SK-N-SH treated with all-trans-retinoic acid at 6 μM for 48 hours (cell line): ENCODE data around the gene IL4R.
A peak's percentile ranks its signal among the peaks of the same experiment; 100 is the strongest.

Experiments used
- ATAC-seq: fragments of 200-7000 bp; cut with Tn5 transposase; 3 replicates; pipeline ENCODE4 v1.9.1; 2020; ENCODE audit warnings: mild to moderate bottlenecking, moderate library complexity
- ARNTL ChIP-seq: fragments of 450-650 bp; formaldehyde crosslinking; IDR thresholded peaks from 2 replicates; pipeline ENCODE4 v1.5.0; 2020; ENCODE audit warnings: low read depth, mild to moderate bottlenecking, moderate library complexity, borderline replicate concordance
- BACH2 ChIP-seq: fragments of 250-450 bp; sonication (Bioruptor Pico); IDR thresholded peaks from 2 replicates; pipeline ENCODE4 v1.9.0; 2021; ENCODE audit warnings: mild to moderate bottlenecking, borderline replicate concordance
- CREB5 ChIP-seq: fragments of 250-450 bp; sonication (Bioruptor Pico); IDR thresholded peaks from 2 replicates; pipeline ENCODE4 v1.5.1; 2020; ENCODE audit warnings: low read depth, mild to moderate bottlenecking, moderate library complexity
- CSRNP3 ChIP-seq: fragments of 250-450 bp; sonication (Bioruptor Pico); IDR thresholded peaks from 2 replicates; pipeline ENCODE4 v1.5.1; 2021; ENCODE audit warnings: mild to moderate bottlenecking, moderate library complexity
- ESRRG ChIP-seq: fragments of 250-450 bp; sonication (Bioruptor Pico); IDR thresholded peaks from 2 replicates; pipeline ENCODE4 v1.6.1; 2021; ENCODE audit warnings: mild to moderate bottlenecking
- GLIS3 ChIP-seq: fragments of 250-450 bp; sonication (Bioruptor Pico); IDR thresholded peaks from 2 replicates; pipeline ENCODE4 v1.5.0; 2020; ENCODE audit warnings: mild to moderate bottlenecking, moderate library complexity
- OSR1 ChIP-seq: fragments of 250-450 bp; sonication (Bioruptor Pico); IDR thresholded peaks from 2 replicates; pipeline ENCODE4 v1.8.0; 2022; ENCODE audit warnings: moderate library complexity, mild to moderate bottlenecking, inconsistent platforms
- POU6F1 ChIP-seq: fragments of 250-450 bp; sonication (Bioruptor Pico); IDR thresholded peaks from 2 replicates; pipeline ENCODE4 v1.8.0; 2021; ENCODE audit warnings: low read depth, mild to moderate bottlenecking, moderate library complexity, borderline replicate concordance
- PPARA ChIP-seq: fragments of 250-450 bp; sonication (Bioruptor Pico); IDR thresholded peaks from 2 replicates; pipeline ENCODE4 v1.5.0; 2020; ENCODE audit warnings: mild to moderate bottlenecking, borderline replicate concordance
- RARB ChIP-seq: fragments of 250-450 bp; sonication (Bioruptor Pico); IDR thresholded peaks from 2 replicates; pipeline ENCODE4 v1.8.0; 2021; ENCODE audit warnings: mild to moderate bottlenecking, moderate library complexity
- SNAI2 ChIP-seq: fragments of 250-450 bp; sonication (Bioruptor Pico); IDR thresholded peaks from 2 replicates; pipeline ENCODE4 v1.5.0; 2020; ENCODE audit warnings: mild to moderate bottlenecking, moderate library complexity
- TCF4 ChIP-seq: fragments of 250-450 bp; sonication (Bioruptor Pico); IDR thresholded peaks from 2 replicates; pipeline ENCODE4 v1.8.0; 2021; ENCODE audit warnings: mild to moderate bottlenecking, moderate library complexity, borderline replicate concordance
- TSHZ2 ChIP-seq: fragments of 250-450 bp; sonication (Bioruptor Pico); IDR thresholded peaks from 2 replicates; pipeline ENCODE4 v1.5.0; 2020; ENCODE audit warnings: mild to moderate bottlenecking, moderate library complexity
- ZFP3 ChIP-seq: fragments of 250-450 bp; sonication (Bioruptor Pico); IDR thresholded peaks from 2 replicates; pipeline ENCODE4 v1.5.0; 2020; ENCODE audit warnings: mild to moderate bottlenecking, moderate library complexity
- ZFP30 ChIP-seq: fragments of 450-650 bp; formaldehyde crosslinking; IDR thresholded peaks from 2 replicates; pipeline ENCODE4 v1.5.0; 2022; ENCODE audit warnings: mild to moderate bottlenecking, moderate library complexity
- ZNF565 ChIP-seq: fragments of 450-650 bp; formaldehyde crosslinking; conservative IDR thresholded peaks from 2 replicates; pipeline ENCODE4 v1.5.0; 2020; ENCODE audit warnings: low read depth, mild to moderate bottlenecking, moderate library complexity
- ZNF70 ChIP-seq: fragments of 450-650 bp; formaldehyde crosslinking; IDR thresholded peaks from 2 replicates; pipeline ENCODE4 v1.5.0; 2020; ENCODE audit warnings: mild to moderate bottlenecking, moderate library complexity
- ZNF8 ChIP-seq: fragments of 450-650 bp; formaldehyde crosslinking; IDR thresholded peaks from 2 replicates; pipeline ENCODE4 v1.5.0; 2020; ENCODE audit warnings: mild to moderate bottlenecking, moderate library complexity
- TF ChIP-seq, protein P1 (sequence below): fragments of 250-450 bp; sonication (Bioruptor Pico); IDR thresholded peaks from 2 replicates; pipeline ENCODE4 v1.8.0; 2020; ENCODE audit warnings: mild to moderate bottlenecking, moderate library complexity, borderline replicate concordance

IL4R gene

GRCh38 chr16:27374221-27374803 lies 60.5 kb downstream of the IL4R start:
- TF ChIP-seq PPARA (CRISPR knock-in tag) (no peak), SNAI2 (CRISPR knock-in tag) (no peak), TSHZ2 (no peak), BACH2 (CRISPR knock-in tag) (no peak), ARNTL (CRISPR knock-in tag) (no peak), GLIS3 (CRISPR knock-in tag) (no peak), RARB (CRISPR knock-in tag) (no peak), TCF4 (CRISPR knock-in tag) (no peak), ZNF565 (no peak), CREB5 (no peak)
- no peak for ATAC-seq

GRCh38 chr16:27374804-27375425 lies 61.1 kb downstream of the IL4R start:
- ATAC-seq, result peak; percentile 98
- TF ChIP-seq POU6F1 (CRISPR knock-in tag) (no peak), ZNF565 (no peak), SNAI2 (CRISPR knock-in tag) (no peak), CSRNP3 (no peak), RARB (CRISPR knock-in tag) (no peak), OSR1 (no peak), ZNF8 (CRISPR knock-in tag) (no peak), GLIS3 (CRISPR knock-in tag) (no peak), ZFP3 (CRISPR knock-in tag) (no peak), ZFP30 (CRISPR knock-in tag) (no peak), ARNTL (CRISPR knock-in tag) (no peak), CREB5 (no peak), ZNF70 (CRISPR knock-in tag) (no peak)
- TF ChIP-seq, all 23 proteins: peak for 0

- ATAC-seq, result no peak
- TF ChIP-seq TCF4 (CRISPR knock-in tag) (no peak), GLIS3 (CRISPR knock-in tag) (no peak), ZFP3 (CRISPR knock-in tag) (no peak), TSHZ2 (no peak), ESRRG (CRISPR knock-in tag) (no peak), ZNF565 (no peak), ARNTL (CRISPR knock-in tag) (no peak), PPARA (CRISPR knock-in tag) (no peak), POU6F1 (CRISPR knock-in tag) (no peak)
- TF ChIP-seq, protein P1, sequence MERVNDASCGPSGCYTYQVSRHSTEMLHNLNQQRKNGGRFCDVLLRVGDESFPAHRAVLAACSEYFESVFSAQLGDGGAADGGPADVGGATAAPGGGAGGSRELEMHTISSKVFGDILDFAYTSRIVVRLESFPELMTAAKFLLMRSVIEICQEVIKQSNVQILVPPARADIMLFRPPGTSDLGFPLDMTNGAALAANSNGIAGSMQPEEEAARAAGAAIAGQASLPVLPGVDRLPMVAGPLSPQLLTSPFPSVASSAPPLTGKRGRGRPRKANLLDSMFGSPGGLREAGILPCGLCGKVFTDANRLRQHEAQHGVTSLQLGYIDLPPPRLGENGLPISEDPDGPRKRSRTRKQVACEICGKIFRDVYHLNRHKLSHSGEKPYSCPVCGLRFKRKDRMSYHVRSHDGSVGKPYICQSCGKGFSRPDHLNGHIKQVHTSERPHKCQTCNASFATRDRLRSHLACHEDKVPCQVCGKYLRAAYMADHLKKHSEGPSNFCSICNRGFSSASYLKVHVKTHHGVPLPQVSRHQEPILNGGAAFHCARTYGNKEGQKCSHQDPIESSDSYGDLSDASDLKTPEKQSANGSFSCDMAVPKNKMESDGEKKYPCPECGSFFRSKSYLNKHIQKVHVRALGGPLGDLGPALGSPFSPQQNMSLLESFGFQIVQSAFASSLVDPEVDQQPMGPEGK (CRISPR knock-in tag), result no peak
Measured at GRCh38 chr16:27377666-27378485, 64.1 kb downstream of the IL4R start.
